ENCODE measurements around the gene ZXDC.

The ZXDC gene

GRCh38 chr3:126436826-126437717 is 38.6 kb downstream of the ZXDC start:
- DNase-seq (ENCODE audit: low spot score) = no peak
- in situ Hi-C loops (cut with MboI; ENCODE audit: low sequenced_read_pairs, unreplicated experiment) = no loop called here
- no peak for TF ChIP-seq CTCF (IDR thresholded peaks at IDR 0.05; ENCODE audit: borderline replicate concordance, control extremely low read depth, extremely low read depth, insufficient read depth, missing control alignments)

GRCh38 chr3:126435456-126436315 is 40.0 kb downstream of the ZXDC start:
- in situ Hi-C loops (cut with MboI; ENCODE audit: low sequenced_read_pairs, unreplicated experiment) = no loop called here
- DNase-seq (ENCODE audit: low spot score) = no peak
- TF ChIP-seq CTCF (IDR thresholded peaks at IDR 0.05; ENCODE audit: borderline replicate concordance, control extremely low read depth, extremely low read depth, insufficient read depth, missing control alignments) = no peak

- no peak for TF ChIP-seq CTCF (IDR thresholded peaks at IDR 0.05; ENCODE audit: borderline replicate concordance, control extremely low read depth, extremely low read depth, insufficient read depth, missing control alignments)
- no peak for DNase-seq (ENCODE audit: low spot score)
- in situ Hi-C loops (cut with MboI; ENCODE audit: low sequenced_read_pairs, unreplicated experiment) = no loop called here
Measured at GRCh38 chr3:126434931-126435411, 40.7 kb downstream of the ZXDC start.

- TF ChIP-seq CTCF (IDR thresholded peaks at IDR 0.05; ENCODE audit: borderline replicate concordance, control extremely low read depth, extremely low read depth, insufficient read depth, missing control alignments) = no peak
- no peak for DNase-seq (ENCODE audit: low spot score)
- in situ Hi-C loops (cut with MboI; ENCODE audit: low sequenced_read_pairs, unreplicated experiment) = no loop called here
Measured at GRCh38 chr3:126434264-126434590, 41.5 kb downstream of the ZXDC start.

GRCh38 chr3:126433496-126434263 is 42.0 kb downstream of the ZXDC start:
- TF ChIP-seq CTCF (IDR thresholded peaks at IDR 0.05; ENCODE audit: borderline replicate concordance, control extremely low read depth, extremely low read depth, insufficient read depth, missing control alignments) = no peak
- DNase-seq (ENCODE audit: low spot score) = no peak
- in situ Hi-C loops (cut with MboI; ENCODE audit: low sequenced_read_pairs, unreplicated experiment) = no loop called here

GRCh38 chr3:126433105-126433430 is 42.6 kb downstream of the ZXDC start:
- no peak for DNase-seq (ENCODE audit: low spot score)
- TF ChIP-seq CTCF (IDR thresholded peaks at IDR 0.05; ENCODE audit: borderline replicate concordance, control extremely low read depth, extremely low read depth, insufficient read depth, missing control alignments) = no peak
- in situ Hi-C loops (cut with MboI; ENCODE audit: low sequenced_read_pairs, unreplicated experiment) = no loop called here
